Urinary bladder (tissue), 4 donors: ENCODE results near the gene TMEM128. TPM values are rescaled to one million over a fixed set of nuclear protein-coding genes. Genes with fewer than 3 reads are reported as not detected.
"Not testable (repeated sequence)": the region's sequence is repeated elsewhere in the genome, so short reads cannot be mapped to it uniquely, and the experiment has no call there.

Source experiments
- DNase-seq: peaks from one replicate; pipeline ENCODE4 v3.0.0-alpha.2; 2015; ENCODE audit errors: extremely low spot score
- H3K27ac ChIP-seq: one replicate; pipeline ENCODE4 v1.5.1; 2013; ENCODE audit warnings: low read depth, mild to moderate bottlenecking, moderate library complexity
- H3K36me3 ChIP-seq: one replicate; pipeline ENCODE4 v1.6.1; 2013; ENCODE audit warnings: mild to moderate bottlenecking, moderate library complexity; ENCODE audit not compliant: insufficient read depth
- H3K4me1 ChIP-seq: one replicate; pipeline ENCODE4 v1.6.1; 2013; ENCODE audit warnings: mild to moderate bottlenecking, moderate library complexity; ENCODE audit not compliant: insufficient read depth
- H3K4me3 ChIP-seq: one replicate; pipeline ENCODE4 v1.5.1; 2013; ENCODE audit warnings: low read depth, low read length
- WGBS: extraction: QIAGEN DNeasy Blood & Tissue Kit; methylation state at CpG from one replicate; pipeline ENCODE4 v1.1.7; 2013; 5-methylcytosine and 5-hydroxymethylcytosine counted together
- polyA plus RNA-seq: library from polyadenylated mRNA; stranded (reverse); fragments of 200-250 nt; gene quantifications from one replicate; pipeline ENCODE4 v1.2.3, GENCODE V29; 2013
- total RNA-seq: library from RNA; depleted of rRNA; stranded (reverse); fragments of >200 nt; gene quantifications from one replicate; pipeline ENCODE4 v1.2.3, GENCODE V29; 2014
- donor health status: healthy with polysubstance abuse.
- donor health status: healthy.

The TMEM128 gene
- total and polyA plus RNA-seq, 2 donors: 31.3 to 33.0 TPM

DNA sequence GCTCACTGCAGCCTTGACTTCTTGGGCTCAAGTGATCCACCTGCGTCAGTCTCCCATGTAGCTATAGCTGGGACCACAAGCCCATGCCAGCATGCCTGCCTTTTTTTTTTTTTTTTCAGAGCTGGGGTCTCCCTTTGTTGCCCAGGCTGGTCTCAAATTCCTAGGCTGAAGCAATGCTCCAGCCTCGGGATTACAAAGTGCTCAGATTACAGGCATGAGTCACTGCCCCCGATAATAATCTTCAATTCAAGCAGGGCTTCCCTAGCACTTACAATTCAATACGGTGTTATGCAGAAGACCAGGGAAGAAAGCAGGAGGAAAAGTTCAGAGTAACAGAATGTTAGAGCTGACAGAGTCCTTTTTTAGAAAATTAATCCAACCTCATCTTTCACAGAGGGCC lies 47.4 kb downstream of the TMEM128 start:
- WGBS: 45% methylated on average over 4 of the region's 4 CpGs
- Histone ChIP-seq H3K4me3 (no peak overlapping the region), H3K36me3 (no peaks in the 10 kb centered on the region), H3K4me1 (no peaks in the 10 kb centered on the region), H3K27ac (no peak overlapping the region)
- DNase-seq: no peak

DNA sequence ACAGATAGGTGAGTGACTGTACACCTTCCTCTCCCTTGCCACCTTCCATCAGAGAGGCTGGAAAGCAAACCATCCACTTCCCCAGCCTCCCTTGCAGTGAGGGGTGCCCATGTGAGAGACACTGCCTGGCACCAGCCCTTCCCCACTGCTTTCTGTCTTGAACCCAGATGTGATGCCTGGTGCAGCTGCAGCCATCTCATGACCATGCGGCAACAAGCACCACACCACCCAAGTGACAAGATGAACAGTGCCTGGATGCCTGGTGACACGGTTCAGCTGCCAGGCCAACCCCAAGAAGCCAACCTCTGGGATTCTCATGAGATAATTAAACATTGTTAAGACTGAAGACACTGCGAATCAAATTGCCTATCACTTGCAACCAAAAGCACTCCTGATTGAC lies 52.7 kb downstream of the TMEM128 start:
- Histone ChIP-seq H3K27ac (no peak overlapping the region), H3K4me3 (no peak overlapping the region), H3K36me3 (no peaks in the 10 kb centered on the region), H3K4me1 (no peaks in the 10 kb centered on the region)
- DNase-seq: no peak
- 90% methylated on average over 3 of the region's 3 CpGs for WGBS

DNA sequence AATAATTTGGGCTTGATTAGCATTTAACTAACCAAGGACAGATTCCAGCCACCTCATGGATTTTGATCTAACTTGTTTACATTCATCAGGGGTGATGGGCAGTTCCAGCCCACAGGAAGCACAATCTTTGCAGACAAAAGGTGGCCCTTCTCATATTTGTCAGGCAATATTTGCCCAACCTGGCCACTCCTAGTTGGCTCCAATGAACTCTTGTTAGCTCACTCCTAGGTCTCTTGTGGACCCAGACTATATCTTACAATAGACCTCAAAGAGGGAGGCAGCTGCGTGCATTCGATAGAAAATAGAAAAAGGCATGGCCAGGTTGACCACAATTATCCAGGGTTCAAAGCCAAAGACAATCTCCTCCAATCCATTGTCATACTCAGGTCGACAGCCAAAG lies 59.5 kb downstream of the TMEM128 start:
- not testable (repeated sequence) for H3K27ac ChIP-seq
- 82% methylated on average over 3 of the region's 3 CpGs for WGBS

More for the DNA sequence above, 59.5 kb downstream of the TMEM128 start:
- H3K4me1 ChIP-seq, H3K36me3 ChIP-seq, DNase-seq, H3K4me3 ChIP-seq: not testable (repeated sequence)

Other genes starting within 250 kb of the TMEM128 start
- gene OTOP1, start 21.3 kb downstream of the TMEM128 start, total RNA-seq: not detected
- gene OTOP1, start 21.3 kb downstream of the TMEM128 start, polyA plus RNA-seq: not detected
- gene LYAR, start 41.9 kb upstream of the TMEM128 start, total RNA-seq: 9.1 TPM
- gene LYAR, start 41.9 kb upstream of the TMEM128 start, polyA plus RNA-seq: 14.2 TPM
- 8.2 TPM for gene ZBTB49, start 42.0 kb upstream of the TMEM128 start, total RNA-seq
- 5.9 TPM for gene ZBTB49, start 42.0 kb upstream of the TMEM128 start, polyA plus RNA-seq
- gene NSG1, start 138.9 kb upstream of the TMEM128 start, total RNA-seq: 5.4 TPM
- 10.5 TPM for gene NSG1, start 138.9 kb upstream of the TMEM128 start, polyA plus RNA-seq